Amygdala (tissue), 56 donors: ENCODE results near the gene ZSWIM5.
"Not testable (repeated sequence)": the region's sequence is repeated elsewhere in the genome, so short reads cannot be mapped to it uniquely, and the experiment has no call there.

ENCODE experiments used
- DNase-seq, 56 donors: peaks; one replicate each; lab custom pipeline; 2025; lab: John Stamatoyannopoulos, UW

ZSWIM5 gene

DNA sequence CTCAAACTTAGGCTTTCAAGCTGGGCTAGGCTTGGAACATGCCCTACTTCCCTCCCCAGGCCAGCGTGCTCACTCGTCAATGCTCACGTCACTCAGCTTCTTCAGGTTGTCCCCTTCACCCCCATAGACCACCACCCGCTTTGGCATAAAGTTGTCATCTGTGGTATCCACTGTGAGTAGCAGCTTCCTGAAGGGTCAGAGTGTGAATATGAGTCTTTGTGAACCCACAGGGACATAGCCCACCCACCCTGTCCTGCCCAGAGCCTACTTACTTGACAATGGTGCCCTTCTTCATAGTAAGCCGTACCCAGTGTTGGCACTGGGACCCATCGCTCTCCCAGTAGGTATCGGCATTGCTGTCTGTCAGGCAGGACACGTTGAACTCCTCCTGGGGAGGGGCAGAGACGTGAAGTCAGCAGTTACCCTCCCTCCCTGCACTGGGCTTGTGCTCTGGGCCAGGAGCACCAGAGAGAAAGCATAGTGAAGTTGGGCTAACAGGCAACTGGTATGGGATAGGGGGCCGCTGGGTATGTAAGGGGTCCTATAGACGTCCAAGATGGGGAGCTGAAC, 197.0 kb downstream of the ZSWIM5 start:
- DNase-seq: no peak

DNA sequence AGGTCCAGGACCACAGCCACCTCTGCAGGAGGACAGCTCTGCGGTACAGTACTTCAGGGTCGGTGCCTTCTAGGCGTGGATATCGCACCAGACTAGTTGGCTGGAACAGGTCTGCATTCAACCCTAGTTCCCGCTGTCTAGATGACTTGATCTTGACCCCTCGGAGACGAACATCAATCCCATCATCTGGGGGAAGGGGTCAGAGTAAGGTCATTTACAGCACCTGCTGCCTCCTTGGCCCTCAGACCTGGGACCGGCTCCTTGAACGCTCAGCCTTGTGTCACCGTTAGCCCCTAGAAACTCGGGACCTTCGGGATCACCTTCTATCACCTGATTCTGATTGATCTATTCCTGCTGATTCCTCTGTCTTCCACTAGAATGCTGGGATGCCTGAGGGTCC, 197.9 kb downstream of the ZSWIM5 start:
- DNase-seq: no peak

- DNase-seq: no peak
Observed at GRCh38 chr1:45008076-45008475, 198.3 kb downstream of the ZSWIM5 start.

DNA sequence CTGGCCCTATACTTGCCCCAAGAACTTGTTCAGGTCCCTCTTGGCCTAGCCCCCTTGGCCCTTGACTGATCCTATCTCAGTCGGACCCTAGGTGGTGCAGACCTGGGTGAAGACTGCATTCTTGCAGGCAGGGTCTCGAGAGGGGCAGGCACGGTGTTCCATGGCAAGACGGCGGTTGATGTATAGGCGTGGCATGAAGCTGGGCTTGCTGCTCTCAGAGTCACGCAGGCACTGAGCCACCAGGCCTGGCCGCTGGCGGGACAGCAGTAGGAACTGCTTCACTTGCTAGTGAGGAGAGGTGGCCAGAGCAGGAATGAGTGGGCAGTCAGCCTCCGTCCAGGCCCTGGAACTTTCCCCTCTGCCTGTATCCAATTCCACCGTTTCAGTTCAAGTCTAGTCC, 199.1 kb downstream of the ZSWIM5 start:
- no peak for DNase-seq

DNA sequence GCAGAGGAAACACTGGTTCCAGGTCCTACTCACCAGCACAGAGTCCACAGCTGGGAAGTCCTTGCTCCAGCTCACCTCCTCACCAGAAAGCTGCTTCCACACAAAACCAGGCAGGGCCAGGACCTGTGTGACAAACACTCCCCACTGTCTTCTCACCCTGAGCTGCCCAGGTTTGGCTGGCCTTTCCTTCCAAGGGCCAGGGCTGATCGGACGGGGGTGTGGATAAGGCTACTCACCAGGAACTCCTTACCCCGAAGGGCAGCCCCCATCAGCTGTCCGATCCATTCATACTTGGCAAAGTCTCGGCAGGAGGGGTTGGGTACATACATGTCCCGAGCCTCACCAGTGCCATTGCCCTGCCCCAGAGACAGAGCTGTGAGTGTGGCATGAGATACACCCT, 200.6 kb downstream of the ZSWIM5 start:
- DNase-seq: no peak

DNA sequence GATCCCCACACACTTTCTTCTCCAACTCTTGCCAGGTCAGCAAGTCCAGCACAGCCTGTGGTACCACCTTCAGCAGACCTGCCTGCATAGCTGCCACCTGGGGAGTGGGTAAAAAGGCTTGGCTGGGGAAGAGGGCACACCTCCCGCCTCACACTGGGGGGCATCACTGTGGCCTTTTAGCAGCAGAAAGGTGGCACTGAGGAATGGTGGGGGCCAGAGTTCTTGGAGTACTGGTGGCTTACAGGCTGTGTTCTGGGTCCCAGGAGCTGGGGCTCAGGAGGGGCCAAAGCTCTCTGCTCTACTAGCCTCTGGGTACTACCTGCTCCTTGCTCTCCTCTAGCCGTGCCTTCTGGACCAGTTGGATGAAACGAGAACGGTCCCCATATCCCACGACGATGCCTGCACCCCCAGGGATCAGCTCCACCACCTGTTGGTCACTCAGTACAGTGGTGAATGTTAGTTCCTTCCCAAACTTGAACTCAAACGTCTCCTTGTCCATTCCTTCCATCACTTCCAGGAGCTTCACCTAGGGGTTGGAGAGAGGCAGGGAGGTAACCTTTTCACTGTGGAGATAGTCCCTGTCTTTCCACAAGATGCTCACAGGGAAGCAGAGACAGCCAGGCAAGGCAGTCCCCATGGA, 202.0 kb downstream of the ZSWIM5 start:
- no peak for DNase-seq

DNA sequence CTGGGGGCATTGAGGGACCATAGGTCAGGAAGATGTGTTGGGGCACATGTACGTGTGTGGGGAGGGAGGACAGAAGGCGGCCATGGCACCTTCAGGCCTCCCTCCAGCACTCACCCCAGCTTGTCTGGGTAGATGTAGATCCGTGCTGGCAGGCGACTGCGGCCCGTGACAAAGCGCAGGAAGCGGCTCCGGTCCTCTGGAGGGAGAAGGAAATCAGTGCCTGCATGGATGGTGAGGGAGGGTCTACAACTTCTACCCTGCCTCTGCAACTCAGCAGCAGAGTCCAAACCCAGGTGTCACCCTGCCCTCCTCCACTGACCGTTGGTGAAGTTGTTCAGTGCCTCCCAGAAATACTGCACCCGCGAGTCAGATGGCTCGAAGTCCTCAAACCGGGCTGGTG, 202.7 kb downstream of the ZSWIM5 start:
- no peak for DNase-seq

DNA sequence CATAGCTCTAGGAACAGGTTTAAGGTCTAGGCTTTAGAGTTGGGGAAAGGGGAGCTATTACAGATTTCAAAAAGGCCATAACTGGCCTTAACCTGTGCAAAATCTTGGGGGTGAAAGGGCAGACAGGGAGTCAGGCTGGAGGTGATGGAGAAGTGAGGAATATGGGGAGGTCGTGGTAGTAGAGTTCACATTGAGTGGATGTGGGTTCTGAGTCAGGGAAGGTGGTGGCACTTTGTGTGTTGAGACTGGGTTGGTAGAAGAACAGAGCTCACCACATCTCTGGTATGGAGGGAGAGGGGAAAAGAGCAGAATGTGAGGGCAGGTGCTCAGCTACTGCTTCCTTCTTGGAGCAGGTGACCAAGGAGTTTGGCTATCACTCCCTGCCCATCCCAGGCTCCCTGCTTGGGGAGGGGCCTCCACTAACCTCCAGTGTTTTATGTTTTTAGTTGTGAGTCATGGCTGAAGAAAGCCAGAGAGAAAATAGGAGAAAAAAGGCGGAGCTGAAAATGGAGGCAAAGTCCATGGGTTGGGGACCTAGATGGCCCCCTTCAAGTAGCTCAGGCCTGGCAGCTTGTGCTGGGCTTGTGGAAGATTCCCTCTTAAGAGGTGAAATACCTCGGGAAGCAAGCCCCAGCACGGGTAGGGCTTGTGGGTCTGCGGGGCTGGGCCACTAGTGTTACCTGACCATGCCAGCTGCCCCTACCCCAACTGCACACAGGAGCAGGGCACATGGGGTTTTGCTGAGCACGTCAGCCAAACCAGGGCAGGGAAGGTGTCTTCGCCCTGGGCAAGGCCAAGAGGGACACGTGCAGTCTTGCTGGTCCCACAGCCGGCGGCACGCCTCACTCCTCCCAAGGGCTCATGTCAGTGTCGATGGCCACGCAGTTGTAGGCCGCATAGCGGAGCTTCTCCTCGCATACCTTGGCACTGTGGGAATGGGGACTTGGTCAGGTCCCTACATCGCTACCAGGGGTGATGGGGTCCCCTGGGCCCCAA, 203.5 kb downstream of the ZSWIM5 start:
- no peak for DNase-seq

DNA sequence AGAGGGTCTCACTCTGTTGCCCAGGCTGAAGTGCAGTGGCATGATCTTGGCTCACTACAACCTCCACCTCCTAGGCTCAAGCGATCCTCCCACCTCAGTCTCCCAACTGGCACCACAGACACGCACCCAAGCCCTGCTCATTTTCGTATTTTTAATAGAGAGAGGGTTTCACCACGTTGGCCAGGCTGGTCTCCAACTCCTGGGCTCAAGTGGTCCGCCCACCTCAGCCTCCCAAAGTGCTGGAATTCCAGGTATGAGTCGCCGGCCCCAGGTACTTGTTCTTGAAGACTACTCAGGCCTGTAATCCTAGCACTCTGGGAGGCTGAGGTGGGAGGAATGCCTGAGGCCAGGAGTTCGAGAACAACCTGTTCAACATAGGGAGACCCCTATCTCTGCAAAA, 204.8 kb downstream of the ZSWIM5 start:
- not testable (repeated sequence) for DNase-seq

GRCh38 chr1:45001011-45001481, 205.4 kb downstream of the ZSWIM5 start:
- no peak for DNase-seq

GRCh38 chr1:44999232-44999631, 207.2 kb downstream of the ZSWIM5 start:
- DNase-seq: no peak

GRCh38 chr1:44995467-44996238, 210.8 kb downstream of the ZSWIM5 start:
- DNase-seq: no peak

DNA sequence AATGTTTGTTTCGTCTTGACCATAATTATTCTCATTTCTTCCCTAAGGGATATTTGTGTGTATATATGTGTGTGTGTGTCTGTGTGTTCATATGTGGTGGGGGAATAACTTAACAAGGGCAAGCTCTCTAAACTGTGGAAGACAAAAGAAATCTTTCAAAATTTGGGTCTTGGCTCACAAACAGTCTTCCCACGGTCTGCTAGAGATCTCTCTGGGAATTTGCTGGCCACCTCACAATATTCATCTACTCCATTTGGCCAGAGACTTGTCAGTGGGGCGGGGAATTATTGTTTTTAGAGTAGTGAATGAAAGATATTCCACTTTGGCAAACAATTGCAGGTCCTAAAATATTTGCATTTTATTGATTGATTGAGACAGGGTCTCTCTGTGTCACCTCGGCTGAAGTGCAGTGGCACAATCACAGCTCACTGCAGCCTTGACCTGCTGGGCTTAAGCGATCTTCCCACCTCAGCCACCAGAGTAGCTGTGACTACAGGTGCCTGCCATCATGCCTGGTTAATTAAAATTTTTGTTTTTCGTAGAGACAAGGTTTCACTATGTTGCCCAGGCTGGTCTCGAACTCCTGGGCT, 212.0 kb downstream of the ZSWIM5 start:
- no peak for DNase-seq

GRCh38 chr1:44988531-44989156, 217.8 kb downstream of the ZSWIM5 start:
- DNase-seq: no peak

DNA sequence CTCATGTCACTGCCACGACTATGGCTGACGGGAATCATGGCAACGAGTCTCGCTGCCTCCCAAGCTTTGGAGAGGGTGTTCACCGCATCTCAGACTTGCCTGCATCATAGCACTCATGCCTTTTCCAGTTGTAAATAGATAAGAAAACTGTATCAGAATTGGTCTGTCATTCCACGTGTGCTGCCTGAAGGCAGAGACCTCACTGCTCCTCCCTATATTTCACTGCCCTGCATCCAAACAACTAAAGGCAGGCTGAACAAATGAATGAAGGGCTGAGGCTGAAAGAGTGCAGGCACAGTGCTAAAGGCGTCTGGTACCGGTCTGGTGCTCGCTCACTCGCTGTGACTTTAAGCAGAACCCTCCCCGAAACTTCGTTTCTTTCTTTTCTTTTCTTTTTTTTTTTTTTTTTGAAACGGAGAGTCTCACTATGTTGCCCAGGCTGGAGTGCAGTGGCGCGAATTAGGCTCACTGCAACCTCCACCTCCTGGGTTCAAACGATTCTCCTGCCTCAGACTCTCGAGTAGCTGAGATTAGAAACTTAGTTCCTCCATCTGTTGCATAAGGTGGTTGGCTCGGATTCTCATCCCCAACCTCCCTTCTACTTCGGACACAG, 220.6 kb downstream of the ZSWIM5 start:
- DNase-seq: no peak

DNA sequence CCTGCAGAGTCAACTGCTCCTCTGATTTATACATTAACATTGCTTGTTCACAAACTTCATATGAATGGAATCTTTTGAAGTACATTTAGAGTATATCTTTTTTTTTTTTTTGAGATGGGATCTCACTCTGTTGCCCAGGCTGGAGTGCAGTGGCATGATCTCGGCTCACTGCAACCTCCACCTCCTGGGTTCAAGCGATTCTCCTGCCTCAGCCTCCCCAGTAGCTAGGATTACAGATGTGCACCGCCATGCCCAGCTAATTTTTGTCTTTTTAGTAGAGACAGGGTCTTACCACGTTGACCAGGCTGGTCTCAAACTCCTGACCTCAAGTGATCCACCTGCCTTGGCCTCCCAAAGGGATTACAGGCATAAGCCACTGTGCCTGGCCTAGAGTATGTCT, 229.0 kb downstream of the ZSWIM5 start:
- DNase-seq: not testable (repeated sequence)

GRCh38 chr1:44976252-44976651, 230.2 kb downstream of the ZSWIM5 start:
- no peak for DNase-seq

- no peak for DNase-seq
Observed at GRCh38 chr1:44973645-44974044, 232.8 kb downstream of the ZSWIM5 start.

DNA sequence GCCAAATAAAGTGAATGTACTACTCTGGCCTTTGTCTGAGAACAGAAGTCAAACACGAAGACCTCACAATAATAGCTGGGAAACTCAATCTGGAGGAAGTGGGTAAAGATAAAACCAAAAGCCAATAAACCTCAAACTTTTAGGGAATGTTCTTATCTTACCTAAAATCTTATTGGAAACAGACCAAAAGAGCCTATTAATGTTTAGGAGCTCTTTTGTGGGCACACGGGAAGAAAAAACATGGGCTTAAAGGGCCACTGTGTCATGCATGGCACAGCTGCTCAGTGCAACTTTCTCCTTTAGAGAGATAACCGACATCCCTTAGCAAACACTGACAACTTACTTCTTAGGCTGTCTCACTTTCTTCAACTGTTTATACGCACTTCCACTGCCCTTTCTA, 236.1 kb downstream of the ZSWIM5 start:
- no peak for DNase-seq
